Heart left ventricle (tissue), 13 donors: ENCODE data around the gene SKIC8.

ENCODE experiments used
- CTCF ChIP-seq, 12 donors: fragments of 200-600 bp; sonication (generic) in 4 of 12; IDR thresholded peaks; one replicate each; pipeline versions ENCODE4 v1.5.0 to v1.8.0; 2018 to 2022; ENCODE audit warnings: antibody characterized with exemption in 12 of 12, mild to moderate bottlenecking in 5 of 12
- POLR2A ChIP-seq, 2 donors: fragments of 450-650 bp; IDR thresholded peaks; one replicate each; pipeline ENCODE4 v1.6.1; 2017; ENCODE audit warnings: antibody characterized with exemption in 2 of 2, mild to moderate bottlenecking in 2 of 2, moderate library complexity in 2 of 2
- donor health status: ischemic (EF 13 %, LVEDD 7.1; RV severe dilation, severe dysfunction).
- donor health status: DM: no; HTN: yes; CAD: no.
- donor health status: DM: no; HTN: no; CAD: no.
- donor health status: ischemic (EF 25% LVEDD 6.9; RV normal size, moderate dysfunction).
- donor health status: ischemic (EF 25% LVEDD 5.7; RV mildly dilated, moderate dysfunction).
- donor health status: ischemic (EF 35%, LVEDD 5.7; RV mildly dilated, moderate dysfunction).
- donor health status: nonischemic (EF 11% LVEDD 7.7; RV severe dilation, severe dysfunction).
- donor health status: DM: yes; HTN: yes; CAD: no.
- donor health status: PGD.
- donor health status: ischemic (EF 29% LVEDD 5.4; RV normal size, mild dysfunction).
- donor health status: nonischemic (EF 23%, LVEDD 6.1; RV moderate dilation, normal function).

- no peak for TF ChIP-seq CTCF (IDR thresholded peaks at IDR 0.05)
- TF ChIP-seq POLR2A (IDR thresholded peaks at IDR 0.05): no peak
These were observed 33.2 kb downstream of the SKIC8 start for GRCh38 chr15:78266229-78266628.
